Peyer's patch (tissue), 4 donors: Measurements from ENCODE around the gene CACNB2. TPM values are rescaled to one million over a fixed set of nuclear protein-coding genes. Genes with fewer than 3 reads are reported as not detected.
A peak's percentile ranks its signal among the peaks of the same experiment; 100 is the strongest.

Source experiments
- DNase-seq, 3 donors: peaks; one replicate each; pipeline ENCODE4 v3.0.0-alpha.2; 2017 to 2019
- H3K27ac ChIP-seq, 4 donors: fragments of 200-600 bp; sonication (generic); one replicate each; pipeline ENCODE4 v1.5.1; 2016 to 2019
- H3K27me3 ChIP-seq, 2 donors: fragments of 200-600 bp; sonication (generic); one replicate each; pipeline ENCODE4 v1.5.1; 2019
- H3K36me3 ChIP-seq, 3 donors: fragments of 200-600 bp; sonication (generic); one replicate each; pipeline ENCODE4 v1.5.1; 2016 to 2019
- H3K4me1 ChIP-seq, 4 donors: fragments of 200-600 bp; sonication (generic); one replicate each; pipeline ENCODE4 v1.5.1; 2016 to 2019
- H3K4me3 ChIP-seq, 4 donors: fragments of 200-600 bp; sonication (generic); 1 replicate in 3 of 4; 2 replicates in 1 of 4; pipeline ENCODE4 v1.5.1; 2016 to 2019; ENCODE audit warnings: mild to moderate bottlenecking in 1 of 4
- H3K9me3 ChIP-seq, 4 donors: fragments of 200-600 bp; sonication (generic); one replicate each; pipeline ENCODE4 v1.5.1; 2016 to 2019; ENCODE audit warnings: mild to moderate bottlenecking in 1 of 4
- POLR2A ChIP-seq, 2 donors: fragments of 450-650 bp; IDR thresholded peaks; one replicate each; pipeline ENCODE4 v1.5.1; 2017; ENCODE audit warnings: antibody characterized with exemption in 2 of 2, mild to moderate bottlenecking in 2 of 2, moderate library complexity in 2 of 2
- total RNA-seq, 4 donors: library from RNA; depleted of rRNA; stranded (reverse); fragments of >200 nt; gene quantifications; one replicate each; pipeline ENCODE4 v1.1.0, GENCODE V29; 2016
- TF ChIP-seq, protein P1 (sequence below), 6 experiments: fragments of 450-650 bp in 4 of 6; fragments of 200-600 bp in 2 of 6; sonication (generic) in 1 of 6; IDR thresholded peaks; one replicate each; pipeline ENCODE4 v1.5.1; 2017 to 2019; ENCODE audit warnings: antibody characterized with exemption in 6 of 6, mild to moderate bottlenecking in 3 of 6, moderate library complexity in 1 of 6

The CACNB2 gene
- total RNA-seq, result 10 to 100 TPM; 35.4 to 80.8 (median 48.2) TPM

DNA sequence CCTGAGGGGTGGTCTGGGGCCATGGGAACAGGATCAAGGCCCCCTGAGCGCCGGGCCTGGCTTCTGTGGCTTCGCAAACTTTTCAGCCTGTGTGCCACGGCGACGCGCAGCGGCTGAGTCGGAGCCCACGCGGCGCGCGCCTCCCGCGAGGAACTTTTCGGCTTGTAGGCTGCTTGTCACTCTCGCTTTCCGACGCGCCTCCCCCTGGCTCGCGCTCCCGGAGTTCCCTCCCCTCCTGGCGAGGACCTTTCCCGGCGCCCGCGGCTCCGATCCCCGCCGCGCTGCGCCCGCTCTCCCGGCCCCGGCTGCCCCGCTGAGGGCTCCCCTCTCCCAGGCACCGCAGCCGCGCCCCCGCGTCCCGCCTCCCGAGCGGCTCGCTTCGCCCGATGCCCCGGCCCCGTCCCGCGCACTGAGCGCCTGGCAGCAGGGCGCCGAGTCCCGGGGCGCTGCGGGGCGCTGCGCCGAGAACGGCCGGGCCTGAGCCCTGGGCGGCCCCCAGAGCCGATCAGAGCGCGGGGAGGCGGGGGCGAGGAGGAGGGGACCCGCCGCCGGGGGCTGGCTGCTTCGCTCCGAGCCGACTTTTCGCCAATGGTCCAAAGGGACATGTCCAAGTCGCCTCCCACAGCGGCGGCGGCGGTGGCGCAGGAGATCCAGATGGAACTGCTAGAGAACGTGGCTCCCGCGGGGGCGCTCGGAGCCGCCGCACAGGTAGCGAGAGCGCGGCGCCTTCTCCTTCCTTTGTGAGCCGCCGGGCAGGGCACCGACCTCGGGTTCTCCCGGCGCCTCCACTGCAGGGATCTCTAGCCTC lies at the start of gene CACNB2:
Gene CACNB2, plus strand, starts transcription at position 276 of the 808 bp plus-strand sequence.
- H3K27ac ChIP-seq, result peak within 1 kb of the TSS; percentile 36 to 85 (median 62)
- TF ChIP-seq POLR2A (IDR thresholded peaks at IDR 0.05), result no peak
- TF ChIP-seq, protein P1, sequence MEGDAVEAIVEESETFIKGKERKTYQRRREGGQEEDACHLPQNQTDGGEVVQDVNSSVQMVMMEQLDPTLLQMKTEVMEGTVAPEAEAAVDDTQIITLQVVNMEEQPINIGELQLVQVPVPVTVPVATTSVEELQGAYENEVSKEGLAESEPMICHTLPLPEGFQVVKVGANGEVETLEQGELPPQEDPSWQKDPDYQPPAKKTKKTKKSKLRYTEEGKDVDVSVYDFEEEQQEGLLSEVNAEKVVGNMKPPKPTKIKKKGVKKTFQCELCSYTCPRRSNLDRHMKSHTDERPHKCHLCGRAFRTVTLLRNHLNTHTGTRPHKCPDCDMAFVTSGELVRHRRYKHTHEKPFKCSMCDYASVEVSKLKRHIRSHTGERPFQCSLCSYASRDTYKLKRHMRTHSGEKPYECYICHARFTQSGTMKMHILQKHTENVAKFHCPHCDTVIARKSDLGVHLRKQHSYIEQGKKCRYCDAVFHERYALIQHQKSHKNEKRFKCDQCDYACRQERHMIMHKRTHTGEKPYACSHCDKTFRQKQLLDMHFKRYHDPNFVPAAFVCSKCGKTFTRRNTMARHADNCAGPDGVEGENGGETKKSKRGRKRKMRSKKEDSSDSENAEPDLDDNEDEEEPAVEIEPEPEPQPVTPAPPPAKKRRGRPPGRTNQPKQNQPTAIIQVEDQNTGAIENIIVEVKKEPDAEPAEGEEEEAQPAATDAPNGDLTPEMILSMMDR (IDR thresholded peaks at IDR 0.05), result no peak
- peaks cover 0 to 9% (median 0%) of the 10 kb centered on the region in 4 donors for H3K4me1 ChIP-seq
- peak in 2 of 3 donors; percentile 63 to 76 for DNase-seq
- H3K9me3 ChIP-seq, result no peaks in the 10 kb centered on the region
- H3K4me3 ChIP-seq, result peak within 1 kb of the TSS; percentile 36 to 73 (median 56)
- H3K36me3 ChIP-seq, result no peaks in the 10 kb centered on the region
- no peaks in the 10 kb centered on the region for H3K27me3 ChIP-seq

DNA sequence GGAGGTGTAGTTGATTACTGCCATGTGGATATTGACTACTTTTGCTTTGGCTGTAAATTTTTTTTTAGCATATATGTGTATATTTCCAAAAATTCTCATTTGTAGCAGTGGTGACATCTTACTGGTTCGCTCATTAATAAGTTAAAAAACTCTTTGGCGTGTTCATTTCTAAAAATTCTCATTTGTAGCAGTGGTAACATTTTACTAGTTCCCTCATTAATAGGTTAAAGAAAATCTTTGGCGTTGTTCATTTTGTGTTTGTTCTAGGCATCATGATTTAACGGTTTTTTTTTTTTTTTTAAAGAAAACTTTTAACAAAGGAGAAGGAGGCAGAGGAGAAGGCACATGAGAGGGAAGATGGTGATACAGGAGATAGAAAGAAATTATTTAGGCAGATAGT lies 45.9 kb upstream of the CACNB2 start:
- no peak for DNase-seq
- Histone ChIP-seq H3K36me3 (no peaks in the 10 kb centered on the region), H3K27me3 (no peaks in the 10 kb centered on the region), H3K9me3 (no peaks in the 10 kb centered on the region), H3K4me1 (no peaks in the 10 kb centered on the region), H3K4me3 (no peak overlapping the region), H3K27ac (no peak overlapping the region)
- TF ChIP-seq, protein P1 (IDR thresholded peaks at IDR 0.05), result no peak
- no peak for TF ChIP-seq POLR2A (IDR thresholded peaks at IDR 0.05)

GRCh38 chr10:18094793-18095192 lies 45.4 kb upstream of the CACNB2 start:
- TF ChIP-seq POLR2A (IDR thresholded peaks at IDR 0.05), result no peak
- TF ChIP-seq, protein P1 (IDR thresholded peaks at IDR 0.05), result no peak
- DNase-seq, result no peak

DNA sequence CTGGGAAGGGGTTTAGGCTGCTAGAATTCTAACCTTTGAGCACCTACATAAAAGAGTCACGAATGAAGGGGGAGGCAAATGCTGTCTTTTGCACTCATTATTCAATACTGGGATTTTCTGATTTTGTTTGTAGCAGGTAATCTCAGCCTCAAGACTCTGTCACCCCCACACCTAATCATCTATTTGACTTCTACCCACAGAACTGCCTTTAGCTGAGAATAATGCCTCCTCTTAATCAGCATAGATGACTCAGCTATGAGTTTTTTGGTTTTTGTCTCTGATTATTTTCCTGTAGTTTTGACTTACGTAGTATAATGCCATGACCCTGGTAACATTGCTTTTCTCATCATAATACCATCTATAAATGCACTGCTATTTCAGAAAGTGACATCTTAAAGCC lies 42.7 kb upstream of the CACNB2 start:
- TF ChIP-seq POLR2A (IDR thresholded peaks at IDR 0.05), result no peak
- TF ChIP-seq, protein P1 (IDR thresholded peaks at IDR 0.05), result no peak
- no peak overlapping the region for H3K4me3 ChIP-seq
- no peaks in the 10 kb centered on the region for H3K36me3 ChIP-seq
- no peaks in the 10 kb centered on the region for H3K27me3 ChIP-seq
- H3K27ac ChIP-seq, result no peak overlapping the region
- no peak for DNase-seq
- H3K4me1 ChIP-seq, result no peaks in the 10 kb centered on the region
- no peaks in the 10 kb centered on the region for H3K9me3 ChIP-seq

More at GRCh38 chr10:18094793-18095192, 45.4 kb upstream of the CACNB2 start:
- Histone ChIP-seq H3K36me3 (no peaks in the 10 kb centered on the region), H3K4me3 (no peak overlapping the region), H3K27me3 (no peaks in the 10 kb centered on the region), H3K27ac (no peak overlapping the region), H3K9me3 (no peaks in the 10 kb centered on the region), H3K4me1 (no peaks in the 10 kb centered on the region)

GRCh38 chr10:18098201-18098600 lies 42.0 kb upstream of the CACNB2 start:
- Histone ChIP-seq H3K9me3 (no peaks in the 10 kb centered on the region), H3K27me3 (no peaks in the 10 kb centered on the region), H3K4me1 (no peaks in the 10 kb centered on the region), H3K36me3 (no peaks in the 10 kb centered on the region), H3K27ac (no peak overlapping the region), H3K4me3 (no peak overlapping the region)
- DNase-seq, result no peak
- TF ChIP-seq POLR2A (IDR thresholded peaks at IDR 0.05), result no peak
- TF ChIP-seq, protein P1 (IDR thresholded peaks at IDR 0.05), result no peak
